SK-N-SH (cell line): ENCODE data around the gene MPV17. TPM values are rescaled to one million over a fixed set of nuclear protein-coding genes. Genes with fewer than 3 reads are reported as not detected.

Experiments
- CTCF ChIA-PET: fragments of 300-600, 350-600 bp; formaldehyde crosslinking; extraction: SDS; loops from one replicate; lab custom pipeline; 2021; lab: Yijun Ruan, JAX
- POLR2A ChIA-PET: fragments of 350-600 bp; sonication (Branson Sonifier 250); formaldehyde crosslinking; extraction: SDS; loops from one replicate; lab custom pipeline; 2020; ENCODE audit warnings: antibody characterized with exemption, inconsistent platforms; lab: Yijun Ruan, JAX
- DNase-seq: peaks from one replicate; pipeline ENCODE4 v3.0.0; 2012
- H2AFZ ChIP-seq: fragments of 200-600 bp; sonication (generic); 2 replicates; pipeline ENCODE4 v1.8.1; 2016; ENCODE audit warnings: antibody characterized with exemption, mild to moderate bottlenecking, low read depth
- H3F3A ChIP-seq: fragments of 200-600 bp; sonication (generic); replicated peaks from 2 replicates; pipeline ENCODE3; 2016; ENCODE audit warnings: antibody characterized with exemption, mild to moderate bottlenecking; ENCODE audit not compliant: insufficient read depth
- H3K27ac ChIP-seq, 2 experiments: fragments of 200-500 bp in 1 of 2; fragments of 200-600 bp in 1 of 2; sonication (Bioruptor generic) in 1 of 2; sonication (generic), shearing (Covaris generic) in 1 of 2; 2 replicates each; pipeline versions ENCODE4 v1.5.1 to v1.6.1; 2014 to 2016; ENCODE audit warnings: low read depth in 2 of 2, inconsistent platforms in 1 of 2, low read length in 1 of 2, mild to moderate bottlenecking in 1 of 2, mixed read lengths in 1 of 2
- H3K27me3 ChIP-seq: fragments of 200-600 bp; sonication (generic), shearing (Covaris generic); 2 replicates; pipeline ENCODE4 v1.6.1; 2016; ENCODE audit warnings: mixed run types; ENCODE audit not compliant: insufficient read depth
- H3K36me3 ChIP-seq, 2 experiments: fragments of 200-500 bp in 1 of 2; fragments of 200-600 bp in 1 of 2; sonication (Bioruptor generic) in 1 of 2; sonication (generic) in 1 of 2; replicated peaks in 1 of 2; 2 replicates each; pipeline versions ENCODE3 to v1.5.1; 2014 to 2016; ENCODE audit warnings: low read length in 1 of 2, mild to moderate bottlenecking in 1 of 2; ENCODE audit not compliant: insufficient read depth in 2 of 2, control insufficient read depth in 1 of 2
- H3K4me1 ChIP-seq, 2 experiments: fragments of 200-500 bp in 1 of 2; fragments of 200-600 bp in 1 of 2; sonication (Bioruptor generic) in 1 of 2; sonication (generic), shearing (Covaris generic) in 1 of 2; 2 replicates each; pipeline versions ENCODE4 v1.5.1 to v1.6.1; 2014 to 2016; ENCODE audit warnings: low read depth in 1 of 2, low read length in 1 of 2, mixed run types in 1 of 2; ENCODE audit not compliant: insufficient read depth in 2 of 2, control insufficient read depth in 1 of 2
- H3K4me2 ChIP-seq: fragments of 200-600 bp; sonication (generic), shearing (Covaris generic); 2 replicates; pipeline ENCODE4 v1.6.1; 2017; ENCODE audit warnings: mixed run types
- H3K4me3 ChIP-seq, 2 experiments: fragments of 200-500 bp in 1 of 2; fragments of 200-600 bp in 1 of 2; sonication (Bioruptor generic) in 1 of 2; sonication (generic), shearing (Covaris generic) in 1 of 2; 2 replicates each; pipeline versions ENCODE4 v1.5.1 to v1.8.1; 2014 to 2016; ENCODE audit warnings: low read depth in 2 of 2, inconsistent platforms in 1 of 2, low read length in 1 of 2, mild to moderate bottlenecking in 1 of 2, mixed read lengths in 1 of 2, moderate library complexity in 1 of 2
- H3K79me2 ChIP-seq: fragments of 200-600 bp; sonication (generic); 2 replicates; pipeline ENCODE4 v1.8.1; 2017; ENCODE audit warnings: mild to moderate bottlenecking; ENCODE audit not compliant: insufficient read depth
- H3K9ac ChIP-seq: fragments of 200-600 bp; sonication (generic); 2 replicates; pipeline ENCODE4 v1.6.1; 2017; ENCODE audit warnings: mixed run types
- H3K9me2 ChIP-seq: fragments of 200-600 bp; sonication (generic); 2 replicates; pipeline ENCODE4 v1.6.1; 2017; ENCODE audit warnings: mixed run types
- H3K9me3 ChIP-seq: fragments of 200-600 bp; sonication (generic); 2 replicates; pipeline ENCODE4 v1.6.1; 2017; ENCODE audit warnings: mixed run types, mild to moderate bottlenecking, moderate library complexity
- H4K20me1 ChIP-seq: fragments of 200-600 bp; sonication (generic); 2 replicates; pipeline ENCODE4 v1.6.1; 2017; ENCODE audit warnings: mild to moderate bottlenecking, mixed run types; ENCODE audit not compliant: insufficient read depth
- EZH2phosphoT487 ChIP-seq: fragments of 200-600 bp; sonication (generic); IDR thresholded peaks from 2 replicates; pipeline ENCODE4 v1.6.1; 2017; ENCODE audit warnings: low read depth, mixed run types, mild to moderate bottlenecking, antibody characterized with exemption, moderate library complexity, borderline replicate concordance
- FOXM1 ChIP-seq: IDR thresholded peaks from 2 replicates; pipeline ENCODE4 v1.4.0; 2012; ENCODE audit warnings: low read depth, mild to moderate bottlenecking
- GATA2 ChIP-seq: sonication (generic); formaldehyde crosslinking; IDR thresholded peaks from 2 replicates; pipeline ENCODE4 v1.5.0; 2020; ENCODE audit warnings: mild to moderate bottlenecking, missing genetic modification reagents
- MEF2A ChIP-seq: IDR thresholded peaks from 2 replicates; pipeline ENCODE4 v1.4.0; 2012; ENCODE audit warnings: low read depth, borderline replicate concordance
- MXI1 ChIP-seq: IDR thresholded peaks from 2 replicates; pipeline ENCODE4 v1.6.1; 2012; ENCODE audit warnings: mild to moderate bottlenecking, low read depth, low read length, improper control_type of control experiment
- NRF1 ChIP-seq: IDR thresholded peaks from 2 replicates; pipeline ENCODE4 v1.6.1; 2012; ENCODE audit warnings: low read depth, mild to moderate bottlenecking, low read length
- RAD21 ChIP-seq: IDR thresholded peaks from 2 replicates; pipeline ENCODE4 v1.6.1; 2012; ENCODE audit warnings: mild to moderate bottlenecking, low read length
- RCOR1 ChIP-seq: fragments of 150-350 bp; IDR thresholded peaks from 2 replicates; pipeline ENCODE4 v1.6.1; 2017; ENCODE audit warnings: antibody characterized with exemption, low read length
- RFX5 ChIP-seq: IDR thresholded peaks from 2 replicates; pipeline ENCODE4 v1.6.1; 2012; ENCODE audit warnings: mild to moderate bottlenecking, improper control_type of control experiment, low read length
- SIN3A ChIP-seq: IDR thresholded peaks from 2 replicates; pipeline ENCODE4 v1.6.1; 2012; ENCODE audit warnings: low read depth, mild to moderate bottlenecking, low read length, moderate library complexity, borderline replicate concordance
- SMC3 ChIP-seq: IDR thresholded peaks from 2 replicates; pipeline ENCODE4 v1.6.1; 2012; ENCODE audit warnings: low read depth, low read length, improper control_type of control experiment
- YY1 ChIP-seq: IDR thresholded peaks from 2 replicates; pipeline ENCODE4 v1.4.0; 2012; ENCODE audit warnings: low read depth, mild to moderate bottlenecking
- WGBS: methylation state at CpG from one replicate; pipeline ENCODE4 v1.1.6; 2017; ENCODE audit warnings: low lambda C conversion rate; 5-methylcytosine and 5-hydroxymethylcytosine counted together
- polyA plus RNA-seq, 3 experiments: library from polyadenylated mRNA; depleted of rRNA; stranded (reverse); fragments of >200 nt; gene quantifications; 2 replicates each; pipeline ENCODE4 v1.2.3, GENCODE V29; 2012
- TF ChIP-seq, protein P1 (sequence below): fragments of 200-600 bp; sonication (generic); IDR thresholded peaks from 2 replicates; pipeline ENCODE4 v1.6.1; 2017; ENCODE audit warnings: antibody characterized with exemption, mild to moderate bottlenecking, moderate library complexity
- TF ChIP-seq, protein P2 (sequence below): fragments of 150-350 bp; IDR thresholded peaks from 2 replicates; pipeline ENCODE4 v1.6.1; 2016; ENCODE audit warnings: mild to moderate bottlenecking, low read depth, low read length
- TF ChIP-seq, protein P3 (sequence below): fragments of 150-350 bp; IDR thresholded peaks from 2 replicates; pipeline ENCODE4 v1.6.1; 2017; ENCODE audit warnings: antibody characterized with exemption, low read length, low read depth, borderline replicate concordance
- TF ChIP-seq, protein P4 (sequence below): IDR thresholded peaks from 2 replicates; pipeline ENCODE4; 2012
- TF ChIP-seq, protein P5 (sequence below): IDR thresholded peaks from 2 replicates; pipeline ENCODE4 v1.4.0; 2012; ENCODE audit warnings: low read depth, borderline replicate concordance

The MPV17 gene
- polyA plus RNA-seq, 1 of the 3 experiments (the other 2 are of a cell fraction) = 255 TPM

DNA sequence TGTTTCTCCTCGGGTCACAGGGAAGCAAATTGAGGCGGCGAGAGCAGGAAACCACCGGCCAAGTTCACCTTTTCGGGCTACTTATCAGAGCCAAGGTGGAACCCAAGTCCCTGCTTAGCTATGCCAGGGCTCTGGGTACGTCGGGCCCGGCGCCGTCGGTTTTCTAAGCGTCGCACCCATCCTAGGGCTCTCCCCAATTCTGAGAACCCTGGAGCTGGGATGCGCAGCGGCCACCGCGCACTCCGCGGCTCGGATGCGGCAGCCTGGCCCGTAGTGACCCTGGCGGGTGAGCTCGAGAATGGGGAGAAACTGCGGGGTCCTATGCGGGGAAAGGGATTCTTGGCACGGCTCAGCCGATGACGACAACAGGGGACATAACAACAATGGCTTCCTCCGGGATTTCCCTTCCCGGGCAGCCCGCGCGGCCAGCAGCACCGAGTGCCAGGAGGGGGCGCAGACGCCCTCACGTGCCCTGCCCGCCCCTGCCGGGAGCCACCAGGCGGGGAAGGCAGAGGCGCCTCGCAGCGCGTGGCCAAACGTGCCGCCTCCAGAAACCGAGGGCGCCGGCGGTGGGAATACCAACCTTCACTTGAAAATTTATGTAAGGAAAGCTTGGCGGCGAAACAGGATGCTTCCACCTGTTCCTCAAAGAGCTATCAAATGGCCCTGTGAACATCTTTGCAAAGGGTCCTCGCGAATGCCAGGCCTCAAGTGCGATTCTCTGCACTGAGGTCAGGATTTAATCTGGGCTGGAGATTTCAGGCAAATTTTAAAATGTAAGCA lies 58.0 kb downstream of the MPV17 start (continued):
- TF ChIP-seq, protein P1, sequence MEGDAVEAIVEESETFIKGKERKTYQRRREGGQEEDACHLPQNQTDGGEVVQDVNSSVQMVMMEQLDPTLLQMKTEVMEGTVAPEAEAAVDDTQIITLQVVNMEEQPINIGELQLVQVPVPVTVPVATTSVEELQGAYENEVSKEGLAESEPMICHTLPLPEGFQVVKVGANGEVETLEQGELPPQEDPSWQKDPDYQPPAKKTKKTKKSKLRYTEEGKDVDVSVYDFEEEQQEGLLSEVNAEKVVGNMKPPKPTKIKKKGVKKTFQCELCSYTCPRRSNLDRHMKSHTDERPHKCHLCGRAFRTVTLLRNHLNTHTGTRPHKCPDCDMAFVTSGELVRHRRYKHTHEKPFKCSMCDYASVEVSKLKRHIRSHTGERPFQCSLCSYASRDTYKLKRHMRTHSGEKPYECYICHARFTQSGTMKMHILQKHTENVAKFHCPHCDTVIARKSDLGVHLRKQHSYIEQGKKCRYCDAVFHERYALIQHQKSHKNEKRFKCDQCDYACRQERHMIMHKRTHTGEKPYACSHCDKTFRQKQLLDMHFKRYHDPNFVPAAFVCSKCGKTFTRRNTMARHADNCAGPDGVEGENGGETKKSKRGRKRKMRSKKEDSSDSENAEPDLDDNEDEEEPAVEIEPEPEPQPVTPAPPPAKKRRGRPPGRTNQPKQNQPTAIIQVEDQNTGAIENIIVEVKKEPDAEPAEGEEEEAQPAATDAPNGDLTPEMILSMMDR = peak; percentile 78
- peak; percentile 68; the same call in 1 of the 2 replicates for TF ChIP-seq SIN3A
- TF ChIP-seq, protein P2, sequence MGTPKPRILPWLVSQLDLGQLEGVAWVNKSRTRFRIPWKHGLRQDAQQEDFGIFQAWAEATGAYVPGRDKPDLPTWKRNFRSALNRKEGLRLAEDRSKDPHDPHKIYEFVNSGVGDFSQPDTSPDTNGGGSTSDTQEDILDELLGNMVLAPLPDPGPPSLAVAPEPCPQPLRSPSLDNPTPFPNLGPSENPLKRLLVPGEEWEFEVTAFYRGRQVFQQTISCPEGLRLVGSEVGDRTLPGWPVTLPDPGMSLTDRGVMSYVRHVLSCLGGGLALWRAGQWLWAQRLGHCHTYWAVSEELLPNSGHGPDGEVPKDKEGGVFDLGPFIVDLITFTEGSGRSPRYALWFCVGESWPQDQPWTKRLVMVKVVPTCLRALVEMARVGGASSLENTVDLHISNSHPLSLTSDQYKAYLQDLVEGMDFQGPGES = no peak
- TF ChIP-seq FOXM1 = no peak
- peak; percentile 80 for TF ChIP-seq YY1
- peak; percentile 58 for TF ChIP-seq RAD21
- no peak for TF ChIP-seq RFX5
- TF ChIP-seq, protein P3, sequence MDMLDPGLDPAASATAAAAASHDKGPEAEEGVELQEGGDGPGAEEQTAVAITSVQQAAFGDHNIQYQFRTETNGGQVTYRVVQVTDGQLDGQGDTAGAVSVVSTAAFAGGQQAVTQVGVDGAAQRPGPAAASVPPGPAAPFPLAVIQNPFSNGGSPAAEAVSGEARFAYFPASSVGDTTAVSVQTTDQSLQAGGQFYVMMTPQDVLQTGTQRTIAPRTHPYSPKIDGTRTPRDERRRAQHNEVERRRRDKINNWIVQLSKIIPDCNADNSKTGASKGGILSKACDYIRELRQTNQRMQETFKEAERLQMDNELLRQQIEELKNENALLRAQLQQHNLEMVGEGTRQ = peak; percentile 44; the same call in 1 of the 2 replicates
- no peak for TF ChIP-seq MEF2A
- TF ChIP-seq MXI1 = peak; percentile 89
- TF ChIP-seq, protein P4, sequence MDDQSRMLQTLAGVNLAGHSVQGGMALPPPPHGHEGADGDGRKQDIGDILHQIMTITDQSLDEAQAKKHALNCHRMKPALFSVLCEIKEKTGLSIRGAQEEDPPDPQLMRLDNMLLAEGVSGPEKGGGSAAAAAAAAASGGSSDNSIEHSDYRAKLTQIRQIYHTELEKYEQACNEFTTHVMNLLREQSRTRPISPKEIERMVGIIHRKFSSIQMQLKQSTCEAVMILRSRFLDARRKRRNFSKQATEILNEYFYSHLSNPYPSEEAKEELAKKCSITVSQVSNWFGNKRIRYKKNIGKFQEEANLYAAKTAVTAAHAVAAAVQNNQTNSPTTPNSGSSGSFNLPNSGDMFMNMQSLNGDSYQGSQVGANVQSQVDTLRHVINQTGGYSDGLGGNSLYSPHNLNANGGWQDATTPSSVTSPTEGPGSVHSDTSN = no peak
- no peak; the same call in 1 of the 2 replicates for TF ChIP-seq GATA2 (CRISPR knock-in tag)
- TF ChIP-seq EZH2phosphoT487 = 0 out of 2 replicates have a peak, but pooled peaks have one; percentile 20

DNA sequence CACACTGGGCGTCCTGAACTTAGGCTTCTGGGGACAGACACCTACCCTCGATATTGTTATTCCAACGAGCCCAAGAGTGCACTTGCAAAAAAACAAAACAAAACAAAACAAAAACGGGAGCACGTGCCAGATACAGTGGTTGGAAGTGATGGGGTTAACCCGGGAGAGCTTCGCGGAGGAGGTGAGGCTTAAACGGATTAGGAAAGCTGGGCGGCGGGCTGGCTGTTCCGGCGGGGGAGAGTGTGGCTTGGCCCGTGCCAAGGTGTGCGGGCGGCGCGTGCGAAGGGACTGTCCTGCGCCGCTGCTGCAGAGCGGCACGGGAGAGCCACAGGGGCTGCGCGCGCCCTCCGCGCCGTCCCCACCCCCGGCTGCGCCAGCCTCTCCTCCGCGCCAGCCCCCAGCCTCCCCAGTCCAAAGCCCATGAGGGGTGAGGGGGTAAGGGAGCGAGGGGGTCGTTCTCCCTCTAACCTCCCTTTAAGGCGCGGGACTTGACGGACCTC lies 58.6 kb downstream of the MPV17 start:
- peaks cover 80% of the 10 kb centered on the region for H3K27me3 ChIP-seq
- no peaks in the 10 kb centered on the region for H4K20me1 ChIP-seq
- peaks cover 6 to 28% of the 10 kb centered on the region in 2 experiments; a peak in 1 of 4 replicates for H3K4me1 ChIP-seq
- H3K4me3 ChIP-seq = peak overlapping the region; percentile 49 to 55; a peak in 3 of 4 replicates
- H3K9me3 ChIP-seq = no peaks in the 10 kb centered on the region
- peaks cover 6% of the 10 kb centered on the region for H3F3A ChIP-seq
- TF ChIP-seq, protein P5, sequence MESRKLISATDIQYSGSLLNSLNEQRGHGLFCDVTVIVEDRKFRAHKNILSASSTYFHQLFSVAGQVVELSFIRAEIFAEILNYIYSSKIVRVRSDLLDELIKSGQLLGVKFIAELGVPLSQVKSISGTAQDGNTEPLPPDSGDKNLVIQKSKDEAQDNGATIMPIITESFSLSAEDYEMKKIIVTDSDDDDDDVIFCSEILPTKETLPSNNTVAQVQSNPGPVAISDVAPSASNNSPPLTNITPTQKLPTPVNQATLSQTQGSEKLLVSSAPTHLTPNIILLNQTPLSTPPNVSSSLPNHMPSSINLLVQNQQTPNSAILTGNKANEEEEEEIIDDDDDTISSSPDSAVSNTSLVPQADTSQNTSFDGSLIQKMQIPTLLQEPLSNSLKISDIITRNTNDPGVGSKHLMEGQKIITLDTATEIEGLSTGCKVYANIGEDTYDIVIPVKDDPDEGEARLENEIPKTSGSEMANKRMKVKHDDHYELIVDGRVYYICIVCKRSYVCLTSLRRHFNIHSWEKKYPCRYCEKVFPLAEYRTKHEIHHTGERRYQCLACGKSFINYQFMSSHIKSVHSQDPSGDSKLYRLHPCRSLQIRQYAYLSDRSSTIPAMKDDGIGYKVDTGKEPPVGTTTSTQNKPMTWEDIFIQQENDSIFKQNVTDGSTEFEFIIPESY = no peak
- no peak for TF ChIP-seq RCOR1
- TF ChIP-seq NRF1 = no peak
- no peak for TF ChIP-seq YY1
- no peak for TF ChIP-seq SMC3
- TF ChIP-seq, all 33 proteins: peak for 0
- H3K79me2 ChIP-seq = no peaks in the 10 kb centered on the region
- peak; percentile 80 for DNase-seq
- H2AFZ ChIP-seq = peak overlapping the region; percentile 72; the same call in 1 of the 2 replicates
- no peak overlapping the region for H3K27ac ChIP-seq
- H3K36me3 ChIP-seq = no peaks in the 10 kb centered on the region
- peak overlapping the region; percentile 84 for H3K4me2 ChIP-seq
- POLR2A ChIA-PET = interaction anchor here (0.6 to 2.0 kb wide), 3 partner anchors 9 to 1386 kb away, joined by 4 to 7 read pairs (median 4); partner anchors contain the start of gene ASXL2
- no peak overlapping the region for H3K9ac ChIP-seq
- H3K9me2 ChIP-seq = no peaks in the 10 kb centered on the region
- CTCF ChIA-PET = interaction anchor here (0.5 to 14.1 kb wide), 49 partner anchors 9 to 1664 kb away, joined by 3 to 392 read pairs (median 5); partner anchors contain the start of genes ABHD1, AGBL5, CAD and DNAJC5G
- WGBS = 5% methylated on average over 17 of the region's 38 CpGs
